DMS53 treated with DMSO at 0.1 percent for 48 hours (cell line): ENCODE measurements around the gene GAREM2.

Experiments used
- DNase-seq: peaks from one replicate; lab custom pipeline; 2025; ENCODE audit not compliant: unreplicated experiment; lab: John Stamatoyannopoulos, UW

The GAREM2 gene

DNA sequence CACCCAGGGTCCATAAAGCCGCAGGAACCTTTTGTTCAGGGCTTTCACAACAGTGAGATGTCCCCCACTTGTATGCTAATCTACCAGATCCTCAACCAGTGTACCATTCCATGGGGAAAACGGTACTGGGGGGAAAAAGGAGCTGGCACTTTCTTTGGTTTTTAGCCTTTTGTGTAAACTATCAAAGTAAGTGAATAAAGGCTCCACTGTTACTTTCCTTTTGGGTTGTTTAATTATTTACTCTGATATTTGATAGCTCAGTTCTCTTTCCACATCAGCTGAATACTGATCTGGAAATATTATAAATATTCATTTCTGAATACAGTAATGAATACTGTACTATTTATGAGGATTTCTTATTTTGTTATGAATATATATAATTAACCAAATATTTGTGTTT is 51.2 kb downstream of the GAREM2 start:
- DNase-seq, result no peak

DNA sequence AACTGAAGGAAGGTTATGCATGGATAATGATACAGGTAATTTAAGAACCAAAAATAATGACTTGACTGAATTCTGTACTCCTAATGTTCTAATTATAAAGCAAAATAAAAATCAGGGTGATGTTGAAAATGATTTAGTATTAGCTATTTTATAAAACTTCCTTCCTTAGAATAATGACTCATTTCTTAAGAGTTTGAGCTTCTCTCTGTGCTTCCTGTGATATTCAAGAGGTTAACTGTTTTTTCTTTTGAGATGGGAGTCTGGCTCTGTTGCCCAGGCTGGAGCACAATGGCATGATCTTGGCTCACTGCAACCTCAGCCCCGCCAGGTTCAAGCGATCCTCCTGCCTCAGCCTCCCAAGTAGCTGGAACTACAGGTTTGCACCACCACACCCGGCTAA is 56.7 kb downstream of the GAREM2 start:
- DNase-seq, result no peak

DNA sequence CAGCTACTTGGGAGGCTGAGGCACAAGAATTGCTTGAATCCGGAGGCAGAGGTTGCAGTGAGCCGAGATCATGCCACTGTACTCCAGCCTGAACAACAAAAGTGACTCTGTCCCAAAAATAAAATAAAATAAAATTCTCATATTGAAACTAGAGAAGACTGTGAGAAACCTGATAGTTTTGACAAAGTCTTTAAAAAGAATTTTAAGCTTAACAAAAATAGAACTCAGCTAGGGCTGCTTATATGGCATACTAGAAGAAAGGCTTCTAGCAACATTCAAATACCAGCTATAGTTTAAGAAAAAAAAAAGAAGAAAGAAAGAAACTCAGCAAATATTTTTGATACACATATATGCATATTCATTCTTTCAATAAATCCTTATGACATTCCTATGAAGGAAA is 57.9 kb downstream of the GAREM2 start:
- DNase-seq, result no peak

DNA sequence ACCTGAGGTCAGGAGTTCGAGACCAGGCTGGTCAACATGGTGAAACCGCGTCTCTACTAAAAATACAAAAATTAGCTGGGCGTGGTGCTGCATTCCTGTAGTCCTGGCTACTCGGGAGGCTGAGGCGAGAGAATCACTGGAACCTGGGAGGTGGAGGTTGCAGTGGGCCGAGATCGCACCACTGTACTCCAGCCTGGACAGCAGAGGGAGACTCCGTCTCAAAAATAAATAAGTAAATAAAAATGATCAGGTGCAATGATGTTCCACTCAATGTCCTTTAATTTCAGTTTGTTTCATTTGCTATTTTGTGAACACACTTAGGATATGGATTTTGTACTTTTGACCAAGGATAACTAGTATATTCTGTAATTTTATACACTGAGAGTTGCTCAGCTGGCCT is 62.2 kb downstream of the GAREM2 start:
- no peak for DNase-seq

DNA sequence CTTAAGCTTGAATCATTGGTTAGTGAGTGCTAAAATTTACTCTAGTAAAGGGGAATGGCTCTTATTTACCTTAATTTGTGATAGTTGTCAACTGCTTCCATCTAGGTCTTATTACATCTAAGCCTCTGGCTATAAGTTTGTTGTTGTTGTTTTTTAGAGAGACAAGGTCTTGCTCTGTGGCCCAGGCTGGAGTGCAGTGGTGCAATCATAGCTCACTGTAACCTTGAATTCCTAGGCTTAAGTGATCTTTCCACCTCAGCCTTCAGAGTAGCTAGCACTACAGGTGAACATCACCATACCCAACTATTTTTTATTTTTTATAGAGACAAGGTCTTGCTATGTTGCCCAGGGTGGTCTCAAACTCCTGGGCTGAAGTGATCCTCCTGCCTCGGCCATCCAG is 65.0 kb downstream of the GAREM2 start:
- no peak for DNase-seq

DNA sequence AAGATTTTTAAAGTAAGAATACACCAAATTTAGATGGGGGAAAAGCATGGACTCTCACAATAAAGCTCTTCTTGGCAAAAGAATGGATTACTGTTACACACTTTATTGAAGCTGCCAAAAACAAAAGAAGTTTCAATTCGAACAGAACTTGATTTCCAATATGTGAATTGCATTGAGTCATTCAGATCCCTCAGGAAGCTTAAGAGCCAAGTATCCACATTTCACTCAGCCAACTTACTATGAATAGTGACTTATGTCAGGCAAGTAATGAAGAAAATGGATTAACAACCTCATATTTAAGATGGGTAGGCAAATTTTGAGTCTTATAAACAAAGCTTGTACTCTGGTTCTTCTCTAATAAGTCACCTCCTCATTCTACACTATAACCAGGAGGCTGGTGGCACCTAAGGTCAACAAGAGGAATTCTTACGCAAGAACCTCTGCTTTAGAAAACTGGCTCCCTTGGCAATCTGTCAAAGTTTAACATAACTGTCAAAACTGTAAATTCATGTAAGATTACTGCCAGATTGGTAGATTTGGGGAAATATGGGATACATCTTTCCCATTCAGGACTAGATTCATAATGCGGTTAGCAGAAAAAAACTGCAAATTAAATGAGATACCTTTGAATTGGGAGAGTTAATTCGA is 65.5 kb downstream of the GAREM2 start:
- no peak for DNase-seq
